HG02588 (cell line): Measurements from ENCODE around the gene ARFGAP2.
A peak's percentile ranks its signal among the peaks of the same experiment; 100 is the strongest.
"Not testable (repeated sequence)": the region's sequence is repeated elsewhere in the genome, so short reads cannot be mapped to it uniquely, and the experiment has no call there.

Experiments used
- ATAC-seq: cut with Tn5 transposase; IDR thresholded peaks from one replicate; pipeline ENCODE4 v1.9.1; 2021; ENCODE audit warnings: mild to moderate bottlenecking, moderate library complexity; ENCODE audit not compliant: unreplicated experiment

ARFGAP2 gene

DNA sequence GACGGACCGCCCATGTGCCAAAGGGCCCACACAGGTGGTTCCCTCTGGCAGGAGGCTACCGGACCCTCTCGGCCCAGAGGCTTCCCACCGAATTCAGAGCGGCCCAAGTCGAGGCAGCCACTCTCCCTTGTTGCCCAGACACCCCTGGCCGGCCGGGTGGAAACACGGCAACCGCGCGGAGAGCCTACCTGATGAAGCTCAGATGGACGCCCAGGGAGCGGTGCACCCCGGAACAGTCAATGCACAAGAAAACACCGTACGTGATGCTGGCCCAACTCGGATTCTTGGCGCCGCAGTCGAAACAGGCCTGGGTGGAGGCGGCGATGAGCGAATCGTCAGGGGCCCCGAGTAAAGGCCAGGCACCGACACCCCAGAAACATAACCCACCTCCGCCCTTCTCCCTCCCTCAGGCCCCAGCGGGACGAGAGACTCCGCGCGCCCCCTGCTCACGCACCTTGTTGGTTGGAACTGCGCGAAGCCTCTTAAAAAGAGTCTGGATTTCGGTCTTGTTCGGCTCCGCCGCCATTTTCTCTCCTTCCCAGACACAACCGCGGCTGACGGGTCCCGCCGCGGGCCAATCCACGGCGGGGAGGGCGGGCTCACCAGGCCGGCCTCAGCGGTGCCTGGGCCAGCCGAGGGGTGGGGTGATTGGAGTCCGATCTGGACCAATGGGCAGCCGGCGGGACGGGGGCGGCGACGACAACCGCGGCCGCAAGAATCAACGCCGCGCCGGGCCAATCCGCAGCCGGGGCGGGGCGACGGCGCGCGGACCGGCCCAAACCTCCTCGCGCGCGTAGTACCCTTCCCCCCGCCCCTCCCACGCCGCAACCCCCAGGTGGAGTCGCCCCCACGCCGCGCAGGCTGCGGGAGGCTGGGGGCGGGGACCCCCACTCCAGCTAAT lies at the start of gene ARFGAP2:
Gene ARFGAP2 (minus strand): TSS at position 552 of the 901 bp plus-strand sequence. CDS start 26 bp downstream, at position 526.
- peak; percentile 92 for ATAC-seq

DNA sequence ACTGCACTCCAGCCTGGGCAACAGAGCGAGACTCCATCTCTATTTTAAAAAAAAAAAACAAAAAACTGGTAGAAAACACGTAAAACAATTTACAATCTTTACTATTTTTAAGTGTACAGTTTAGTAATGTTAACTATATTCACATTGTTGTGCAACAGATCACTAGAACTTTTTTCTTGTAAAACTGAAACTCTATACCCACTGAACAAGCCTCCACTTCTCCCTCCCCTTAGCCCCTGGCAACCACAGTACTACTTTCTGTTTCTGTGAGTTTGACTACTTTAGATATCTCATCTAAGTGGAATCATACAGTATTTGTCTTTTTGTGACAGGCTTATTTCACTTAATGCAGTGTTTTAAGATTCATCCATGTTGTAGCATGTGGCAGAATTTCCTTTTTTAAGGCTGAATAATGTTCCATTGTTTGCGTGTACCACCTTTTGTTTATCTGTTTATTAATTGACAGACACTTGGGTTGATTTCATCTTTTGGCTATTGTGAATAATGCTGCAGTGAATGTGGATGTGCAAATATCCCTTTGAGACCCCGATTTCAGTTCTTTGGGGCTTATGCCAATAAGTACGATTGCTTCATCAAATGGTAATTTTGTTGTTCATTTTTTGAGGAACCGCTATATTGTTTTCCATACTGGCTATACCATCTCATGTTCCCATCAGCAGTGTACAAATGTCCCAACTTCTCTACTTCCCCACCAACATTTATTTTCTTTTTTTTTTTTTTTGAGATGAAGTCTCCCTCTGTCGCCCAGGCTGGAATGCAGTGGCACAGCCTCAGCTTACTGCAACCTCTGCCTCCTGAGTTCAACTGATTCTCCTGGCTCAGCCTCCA lies 49.1 kb upstream of the ARFGAP2 start:
- peak; percentile 85 for ATAC-seq

DNA sequence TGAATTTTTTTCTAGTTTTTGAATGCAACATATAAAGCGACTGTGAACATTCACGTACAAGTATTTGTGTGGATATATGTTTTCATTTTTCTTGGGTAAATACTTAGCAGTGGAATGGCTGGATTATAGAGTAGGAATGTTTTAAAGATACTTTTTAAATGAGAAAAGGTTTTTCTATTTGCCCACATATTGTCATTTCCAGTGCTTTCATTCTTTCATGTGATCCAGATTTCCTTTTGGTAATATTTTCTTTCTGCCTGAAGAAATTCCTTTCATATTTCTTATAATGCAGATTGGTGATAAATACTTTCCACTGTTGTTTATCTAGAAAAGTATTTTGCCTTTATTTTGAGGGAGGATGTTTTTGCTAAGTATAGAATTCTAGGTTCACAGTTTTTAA lies 46.0 kb upstream of the ARFGAP2 start:
- no peak for ATAC-seq

DNA sequence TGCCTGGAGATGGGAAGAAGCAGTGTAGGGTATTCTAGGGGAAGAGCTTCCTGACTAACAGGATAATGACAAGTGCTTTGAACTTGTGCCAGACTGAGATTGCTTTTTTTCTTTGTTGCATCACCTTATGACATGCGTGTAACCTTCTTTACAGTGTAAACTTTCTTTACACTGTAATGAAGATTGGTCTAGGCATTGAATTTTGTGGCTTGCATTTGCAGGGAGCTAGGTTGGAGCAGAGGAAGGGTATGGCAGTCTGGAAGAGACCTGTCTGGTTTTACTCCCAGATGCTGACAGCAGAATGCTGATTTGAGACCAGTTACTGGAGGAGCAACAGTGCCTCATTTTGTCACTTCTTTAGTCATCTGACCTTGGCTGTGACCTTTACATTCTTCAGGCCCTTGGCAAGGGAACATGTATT lies 43.7 kb upstream of the ARFGAP2 start:
- no peak for ATAC-seq

DNA sequence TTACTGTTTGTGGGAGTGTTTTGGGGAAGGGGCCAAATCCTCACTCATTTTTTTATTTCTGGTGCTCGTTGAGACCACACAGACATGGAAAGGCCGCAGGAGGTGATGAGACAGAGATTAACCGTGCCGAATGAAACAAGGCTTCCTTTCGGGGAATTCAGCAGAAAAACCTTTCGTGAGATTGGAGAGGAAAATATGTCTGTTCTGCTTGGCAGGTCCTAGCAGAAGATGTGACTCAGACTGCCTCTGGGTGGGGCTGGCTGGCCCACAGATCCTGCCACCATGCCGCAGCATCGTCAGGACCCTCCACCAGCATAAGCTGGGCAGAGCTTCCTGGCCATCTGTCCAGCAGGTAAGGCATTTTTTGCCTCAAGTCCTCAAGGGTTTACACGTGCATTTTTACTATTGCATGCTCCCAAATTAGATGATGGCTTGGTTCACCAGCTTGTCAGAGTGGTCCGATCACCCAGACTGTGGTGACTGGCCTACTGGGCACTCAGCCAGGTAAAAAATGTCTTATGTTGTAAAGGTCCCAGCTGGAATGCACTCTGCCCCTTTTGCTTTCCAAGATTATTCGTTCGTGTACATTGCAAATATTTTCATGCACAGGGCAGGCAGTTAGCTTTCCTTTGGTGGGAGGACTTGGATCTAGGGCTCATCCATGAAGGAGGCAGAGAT lies 39.6 kb upstream of the ARFGAP2 start:
- ATAC-seq: peak; percentile 32

DNA sequence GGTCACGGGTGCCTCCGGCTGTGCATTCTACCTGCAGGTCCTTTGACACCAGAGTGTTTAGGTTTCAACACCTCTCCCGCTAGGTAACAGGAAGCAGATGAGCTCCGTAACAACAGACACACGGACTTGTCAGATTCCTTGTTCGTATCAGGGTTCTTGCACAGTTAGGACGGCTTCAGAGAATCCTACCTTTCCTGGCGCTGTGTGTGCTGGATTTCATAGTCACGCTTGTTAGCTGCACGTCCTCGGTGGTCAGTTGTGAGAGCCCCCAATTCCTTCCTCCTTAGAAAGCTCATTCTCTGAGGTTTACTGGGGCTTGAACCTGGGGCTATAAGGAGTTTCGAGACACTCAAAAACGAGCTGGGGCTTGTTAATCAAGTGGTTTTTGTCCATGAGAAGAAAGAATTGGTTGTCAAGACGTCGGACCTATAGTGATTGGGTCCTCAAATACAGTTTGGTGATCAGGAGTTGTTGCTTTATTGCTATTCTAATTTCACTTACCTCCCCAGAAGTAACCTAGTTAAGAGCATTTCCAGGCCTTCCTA lies 38.8 kb upstream of the ARFGAP2 start:
- ATAC-seq: no peak

DNA sequence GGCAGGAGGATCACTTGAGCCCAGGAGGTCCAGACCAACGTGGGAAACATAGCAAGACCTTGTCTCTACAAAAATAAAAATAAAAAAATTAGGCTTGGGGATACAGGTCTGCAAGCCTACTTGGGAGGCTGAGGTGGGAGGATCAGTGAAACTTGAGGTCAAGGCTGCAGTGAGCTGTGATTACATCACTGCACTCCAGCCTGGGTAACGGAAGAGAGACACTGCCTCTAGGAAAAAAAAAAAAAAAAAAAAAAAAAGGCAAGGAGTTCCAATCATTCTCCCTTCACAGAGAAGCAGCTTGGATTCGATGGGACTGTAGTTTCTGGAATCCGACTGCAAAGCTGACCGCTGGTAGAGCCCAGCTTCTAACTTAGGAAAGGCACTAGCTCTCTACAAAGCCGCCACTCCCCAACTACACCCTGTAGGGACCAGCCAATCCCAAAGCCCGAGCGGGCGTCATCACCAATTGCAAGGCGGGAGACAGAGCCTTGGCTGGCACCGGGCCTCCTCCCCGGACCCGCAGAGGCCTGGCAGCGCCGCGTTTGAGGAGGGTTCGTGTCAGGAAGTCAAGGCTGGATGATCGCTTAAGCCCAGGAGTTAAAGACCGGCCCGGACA lies 37.4 kb upstream of the ARFGAP2 start:
- peak; percentile 64 for ATAC-seq

DNA sequence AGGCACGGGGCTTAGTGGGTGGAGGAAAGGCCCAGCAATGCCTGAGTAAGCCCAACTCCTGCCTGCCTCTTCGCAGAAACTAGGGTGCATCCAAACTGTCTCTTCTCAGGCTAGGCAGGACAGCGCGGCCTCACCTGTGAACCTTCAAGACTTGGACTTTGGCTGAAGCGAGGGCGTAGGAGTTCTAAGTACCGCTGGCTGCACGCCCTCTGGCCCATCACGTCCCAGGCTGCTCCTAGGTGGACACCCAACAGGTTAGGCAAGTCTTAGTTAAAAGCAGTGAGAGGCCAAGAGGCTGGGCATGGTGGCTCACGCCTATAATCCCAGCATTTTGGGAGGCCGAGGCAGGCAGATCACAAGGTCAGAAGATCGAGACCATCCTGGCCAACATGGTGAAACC lies 36.3 kb upstream of the ARFGAP2 start:
- ATAC-seq: no peak

DNA sequence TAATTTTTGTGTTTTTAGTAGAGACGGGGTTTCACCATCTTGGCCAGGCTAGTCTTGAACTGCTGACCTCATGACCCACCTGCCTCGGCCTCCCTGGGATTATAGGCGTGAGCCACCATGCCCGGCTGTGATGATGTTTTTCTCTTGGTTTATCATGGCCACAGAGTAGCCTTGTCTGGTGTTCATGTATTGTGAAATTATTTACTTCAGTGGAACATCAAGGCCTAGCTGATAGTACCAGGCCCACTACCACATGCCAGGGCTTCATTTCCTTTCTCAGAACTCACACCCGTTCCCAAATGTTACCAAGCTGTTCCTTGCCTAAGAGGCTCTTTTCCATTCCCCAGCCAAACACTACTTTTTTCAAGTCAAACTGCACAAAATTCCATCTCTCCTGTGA lies 31.9 kb upstream of the ARFGAP2 start:
- no peak for ATAC-seq

DNA sequence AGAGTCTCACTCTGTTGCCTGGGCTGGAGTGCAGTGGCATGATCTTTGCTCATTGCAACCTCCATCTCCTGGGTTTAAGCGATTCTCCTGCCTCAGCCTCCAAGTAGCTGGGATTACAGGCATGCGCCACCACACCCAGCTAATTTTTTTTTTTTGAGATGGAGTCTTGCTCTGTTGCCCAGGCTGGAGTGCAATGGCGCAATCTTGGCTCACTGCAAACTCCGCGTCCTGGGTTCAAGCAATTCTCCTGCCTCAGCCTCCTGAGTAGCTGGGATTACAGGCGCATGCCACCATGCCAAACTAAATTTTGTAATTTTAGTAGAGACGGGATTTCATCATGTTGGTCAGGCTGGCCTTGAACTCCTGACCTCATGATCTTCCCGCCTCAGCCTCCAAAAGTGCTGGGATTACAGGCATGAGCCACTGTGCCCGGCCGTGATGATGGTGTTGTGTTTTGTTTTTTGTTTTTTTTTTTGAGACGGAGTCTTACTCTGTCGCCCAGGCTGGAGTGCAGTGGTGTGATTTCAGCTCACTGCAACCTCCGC lies 31.4 kb upstream of the ARFGAP2 start:
- not testable (repeated sequence) for ATAC-seq

DNA sequence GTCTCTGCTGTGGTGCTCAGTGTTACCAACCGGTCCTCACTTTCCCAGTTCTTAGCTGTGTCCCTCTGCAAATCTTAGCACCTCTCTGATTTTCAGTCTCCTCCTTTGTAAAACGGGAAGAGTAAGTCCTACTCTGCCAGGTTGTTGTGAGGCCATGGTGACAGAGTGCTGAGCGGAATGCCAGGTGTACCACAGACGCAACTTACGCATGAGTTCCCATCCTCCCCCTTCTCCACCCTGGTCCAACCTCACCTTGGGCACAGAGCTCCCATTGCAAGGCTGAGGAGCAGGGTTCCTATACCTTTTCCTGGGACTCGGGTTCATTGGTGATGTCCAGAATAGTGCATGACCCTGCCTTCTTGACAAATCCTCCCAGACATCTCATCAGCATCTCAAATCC lies 30.8 kb upstream of the ARFGAP2 start:
- ATAC-seq: no peak

DNA sequence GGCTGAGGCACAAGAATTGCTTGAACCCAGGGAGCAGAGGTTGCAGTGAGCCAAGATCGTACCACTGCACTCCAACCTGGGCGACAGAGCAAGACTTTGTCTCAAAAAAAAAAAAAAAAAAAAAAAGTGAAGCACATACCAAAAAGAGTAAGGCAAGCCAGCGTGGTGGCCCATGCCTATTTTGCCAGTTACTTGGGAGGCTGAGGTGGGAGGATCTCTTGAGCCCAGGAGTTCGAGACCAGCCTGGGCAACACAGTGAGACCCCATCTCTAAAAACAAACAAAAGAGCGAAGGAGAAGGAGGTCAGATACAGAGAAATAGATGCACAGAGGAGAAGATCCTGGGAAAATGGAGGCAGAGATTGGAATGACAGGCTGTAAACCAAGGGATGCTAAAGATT lies 29.9 kb upstream of the ARFGAP2 start:
- ATAC-seq: not testable (repeated sequence)

DNA sequence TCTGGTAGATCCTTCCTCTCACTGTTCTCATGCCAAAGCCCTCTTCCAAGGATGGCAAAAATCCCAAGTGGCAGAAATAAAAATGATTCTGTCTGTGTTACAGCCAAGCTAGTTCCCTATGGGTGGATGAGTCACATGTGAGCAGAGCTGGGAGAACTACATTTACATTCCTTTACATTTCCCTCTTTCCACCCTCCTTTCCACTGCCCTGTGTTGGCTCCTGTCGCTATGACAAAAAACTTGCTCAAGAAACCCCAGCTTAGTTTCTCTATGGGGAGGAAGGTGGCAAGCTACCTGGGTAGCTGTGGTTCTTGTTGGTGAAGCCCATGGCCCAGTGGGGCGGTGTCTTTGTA lies 27.9 kb upstream of the ARFGAP2 start:
- no peak for ATAC-seq

DNA sequence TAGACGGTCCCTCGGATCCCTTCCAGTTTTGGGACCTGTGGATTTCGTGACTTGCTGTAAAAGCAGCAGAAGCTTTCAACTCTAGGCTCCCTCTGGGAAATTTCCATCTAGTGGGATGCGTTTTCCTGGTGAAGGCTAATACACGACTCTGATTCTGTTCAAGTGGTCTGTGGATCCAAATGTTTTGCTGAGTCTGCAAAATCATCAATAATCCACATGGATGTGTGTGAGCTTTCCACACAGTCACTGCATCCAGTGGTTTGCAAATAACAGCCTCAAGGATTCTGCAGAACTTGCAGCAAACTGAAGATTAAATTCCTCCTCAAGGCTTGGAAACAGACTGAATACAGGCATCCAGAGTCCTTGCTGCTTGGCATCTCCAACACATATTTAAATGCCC lies 25.9 kb upstream of the ARFGAP2 start:
- ATAC-seq: no peak

DNA sequence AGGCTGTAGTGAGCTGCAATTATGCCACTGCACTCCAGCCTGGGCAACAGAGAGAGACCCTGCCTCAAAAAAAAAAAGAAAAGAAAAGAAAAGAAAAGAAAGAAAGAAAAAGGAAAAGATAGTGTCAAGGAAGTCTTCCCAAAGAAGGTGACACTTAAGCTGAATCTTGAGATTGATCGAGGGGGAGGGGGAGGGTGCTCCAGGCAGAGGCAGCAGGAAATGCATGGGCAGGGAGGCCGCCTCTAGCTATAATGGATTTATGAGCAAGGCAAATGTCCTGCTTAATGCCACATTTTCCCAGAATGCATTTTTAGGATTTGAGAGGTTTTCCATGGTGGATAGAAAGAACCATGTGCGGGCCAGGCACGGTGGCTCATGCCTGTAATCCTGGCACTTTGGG lies 24.3 kb upstream of the ARFGAP2 start:
- no peak for ATAC-seq

DNA sequence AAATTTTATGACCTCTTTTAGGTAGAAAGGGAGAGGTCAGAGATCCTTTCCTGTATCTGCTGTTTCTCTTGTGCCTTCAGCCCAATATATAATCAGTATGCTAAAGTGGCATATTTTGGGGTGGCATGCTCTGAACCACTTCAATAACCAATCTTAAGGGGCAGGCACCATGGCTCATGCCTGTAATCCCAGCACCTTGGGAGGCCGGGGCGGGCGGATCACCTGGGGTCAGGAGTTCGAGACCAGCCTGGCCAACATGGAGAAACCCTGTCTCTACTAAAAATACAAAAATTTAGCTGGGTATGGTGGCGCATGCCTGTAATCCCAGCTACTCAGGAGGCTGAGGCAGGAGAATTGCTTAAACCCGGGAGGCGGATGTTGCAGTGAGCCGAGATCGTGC lies 21.5 kb upstream of the ARFGAP2 start:
- ATAC-seq: not testable (repeated sequence)

DNA sequence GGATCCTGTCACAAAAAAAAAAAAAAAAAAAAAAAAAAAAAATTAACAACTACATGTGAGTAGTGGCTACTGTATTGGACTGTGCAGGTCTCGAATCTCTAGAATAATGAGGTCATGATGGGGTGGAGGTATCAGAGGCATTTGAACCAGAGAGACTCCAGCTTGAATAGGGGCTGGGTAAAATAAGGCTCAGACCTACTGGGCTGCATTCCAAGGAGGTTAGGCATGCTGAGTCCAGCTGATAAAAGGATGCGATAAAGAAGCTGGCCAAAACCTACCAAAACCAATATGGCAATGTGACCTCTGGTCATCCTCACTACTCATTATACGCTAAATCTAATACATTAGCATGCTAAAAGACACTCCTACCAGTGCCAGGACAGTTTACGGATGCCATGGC lies 15.4 kb upstream of the ARFGAP2 start:
- no peak for ATAC-seq

DNA sequence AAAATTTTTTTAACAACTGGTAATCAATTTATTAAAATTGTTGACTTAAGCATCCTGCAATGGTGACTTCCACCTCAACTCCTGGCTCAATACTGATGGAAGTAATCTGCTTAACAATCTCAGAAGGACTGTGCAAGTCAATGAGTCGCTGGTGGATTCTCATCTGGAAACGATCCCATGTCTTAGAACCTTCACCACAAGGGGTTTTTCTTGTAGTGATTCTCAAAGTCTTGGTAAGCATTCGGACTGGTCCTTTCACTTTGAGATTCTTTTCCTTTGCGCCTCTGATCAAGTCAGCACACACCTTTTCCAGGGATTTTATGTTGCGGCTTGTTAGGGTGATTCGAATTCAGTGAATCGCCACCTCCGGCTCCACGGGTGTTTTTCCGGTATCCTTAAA lies 14.5 kb upstream of the ARFGAP2 start:
- ATAC-seq: not testable (repeated sequence)

DNA sequence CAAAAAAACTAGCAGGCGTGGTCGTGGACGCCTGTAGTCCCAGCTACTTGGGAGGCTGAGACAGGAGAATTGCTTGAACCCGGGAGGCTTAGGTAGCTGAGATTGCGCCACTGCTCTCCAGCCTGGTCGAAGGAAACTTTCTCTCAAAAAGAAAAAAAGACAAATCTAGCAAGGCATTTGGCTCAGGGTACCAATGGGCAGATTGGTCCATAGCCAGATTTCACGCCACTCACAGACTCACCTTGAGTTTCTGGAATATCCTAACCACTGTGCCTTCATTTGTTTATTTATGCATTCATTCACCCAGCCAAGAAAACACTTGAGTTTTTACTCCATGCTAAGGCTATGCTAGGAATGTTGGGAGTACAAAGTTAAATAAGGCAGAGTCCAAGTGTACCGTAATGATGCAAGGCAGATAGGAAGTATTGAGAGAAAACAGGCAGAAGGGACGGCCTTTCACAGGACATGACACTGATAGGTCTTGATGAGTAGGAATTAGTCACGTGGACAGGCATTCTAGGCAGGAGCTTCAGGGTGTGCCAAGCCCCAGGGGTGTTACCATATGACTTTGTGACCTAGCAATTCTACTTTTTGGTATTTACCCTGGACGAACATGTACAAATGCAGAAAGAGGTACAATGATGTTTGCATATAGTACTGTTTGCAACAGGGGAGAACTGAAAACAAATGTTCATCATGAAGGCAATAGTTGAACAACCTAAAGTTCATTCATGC lies 12.6 kb upstream of the ARFGAP2 start:
- no peak for ATAC-seq

DNA sequence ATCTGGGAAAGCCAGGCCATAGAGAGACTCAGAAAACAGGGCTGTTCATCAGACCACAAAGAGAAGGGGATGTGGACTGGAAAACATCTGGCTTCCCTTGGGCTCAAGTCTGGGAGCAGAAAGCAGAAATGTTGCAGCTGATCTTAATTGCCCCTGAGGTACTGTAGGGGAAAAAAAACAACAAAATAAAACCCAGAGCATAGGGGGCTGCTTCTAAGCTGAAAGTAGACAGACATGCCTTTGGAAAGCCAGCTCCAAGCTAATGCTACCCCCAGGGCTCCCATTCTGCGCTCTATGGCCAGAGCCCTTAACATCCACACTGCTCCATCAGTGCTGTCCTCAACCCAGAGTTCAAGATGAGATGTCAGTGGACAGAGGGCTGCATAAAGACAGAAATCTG lies 11.6 kb upstream of the ARFGAP2 start:
- no peak for ATAC-seq
